GM21526 (cell line): ENCODE results near the gene TMCC1.

Experiments used
- ATAC-seq: cut with Tn5 transposase; IDR thresholded peaks from one replicate; pipeline ENCODE4 v1.9.1; 2021; ENCODE audit warnings: moderate library complexity; ENCODE audit not compliant: unreplicated experiment, low FRiP score

Gene TMCC1

GRCh38 chr3:129603991-129604749, 289.3 kb downstream of the TMCC1 start:
- no peak for ATAC-seq

- ATAC-seq = no peak
Observed at GRCh38 chr3:129603561-129603942, 290.0 kb downstream of the TMCC1 start.

- no peak for ATAC-seq
Observed at GRCh38 chr3:129602730-129603560, 290.6 kb downstream of the TMCC1 start.

- no peak for ATAC-seq
Observed at GRCh38 chr3:129602309-129602708, 291.2 kb downstream of the TMCC1 start.

GRCh38 chr3:129601713-129602112, 291.8 kb downstream of the TMCC1 start:
- ATAC-seq = no peak

GRCh38 chr3:129600348-129600747, 293.2 kb downstream of the TMCC1 start:
- ATAC-seq = no peak

GRCh38 chr3:129599607-129600006, 293.9 kb downstream of the TMCC1 start:
- no peak for ATAC-seq

GRCh38 chr3:129599073-129599472, 294.4 kb downstream of the TMCC1 start:
- ATAC-seq = no peak

- ATAC-seq = no peak
Observed at GRCh38 chr3:129598484-129598883, 295.0 kb downstream of the TMCC1 start.

- ATAC-seq = no peak
Observed at GRCh38 chr3:129598000-129598381, 295.5 kb downstream of the TMCC1 start.
